ENCODE data around the gene MARCHF6. TPM values are rescaled to one million over a fixed set of nuclear protein-coding genes. Genes with fewer than 3 reads are reported as not detected.
A peak's percentile ranks its signal among the peaks of the same experiment; 100 is the strongest.

MARCHF6 gene
- total RNA-seq, 4 donors from 2014 or later = 76.5 to 121 (median 92.9) TPM

DNA sequence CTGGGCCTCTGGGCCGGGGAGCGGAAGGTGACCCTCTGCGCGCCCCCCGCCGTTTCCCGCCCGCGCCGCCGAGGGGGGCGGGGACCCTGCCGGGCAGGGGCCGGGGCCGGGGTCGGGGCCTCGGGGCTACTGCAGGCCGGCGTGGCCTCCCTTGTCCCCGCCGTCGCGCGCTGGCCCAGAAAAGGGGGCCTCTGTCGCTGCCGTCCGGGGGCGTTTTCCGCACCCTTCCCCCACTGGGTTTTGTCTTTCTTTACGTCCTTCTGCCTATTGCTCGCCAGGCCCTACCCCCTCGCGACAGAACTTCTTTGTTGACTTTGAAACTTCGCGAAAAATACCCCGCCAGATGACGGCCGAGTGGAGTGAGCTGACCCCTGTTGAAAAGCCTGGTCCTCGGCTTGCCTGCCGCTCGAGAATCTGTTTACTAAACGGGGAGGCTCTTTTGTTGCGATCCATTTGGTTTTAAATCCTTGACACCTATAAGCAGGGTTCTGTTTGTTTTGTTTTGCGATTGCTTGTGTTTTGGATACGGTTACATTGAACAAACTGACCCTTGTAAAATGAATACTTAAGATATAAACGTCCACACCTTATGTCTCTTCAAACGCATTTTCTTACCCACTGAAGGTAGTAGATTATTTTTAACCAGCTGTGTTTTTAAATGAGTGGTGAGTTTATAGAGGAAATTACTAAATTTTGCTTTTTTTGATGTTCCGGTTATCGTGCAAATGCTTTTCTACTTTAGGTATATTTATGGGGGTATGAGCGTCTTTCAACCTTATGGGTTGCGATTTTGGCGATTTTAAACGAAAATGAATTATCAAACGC lies 765 bp downstream of the MARCHF6 start:
- Histone ChIP-seq H3K36me3 (no peaks in the 10 kb centered on the region), H3K4me3 (peak overlapping the region; percentile 83 to 97 (median 93)), H3K4me1 (peaks cover 28 to 53% (median 49%) of the 10 kb centered on the region in 4 donors), H3K27me3 (no peaks in the 10 kb centered on the region), H3K9me3 (no peaks in the 10 kb centered on the region), H3K27ac (replicated peaks in 1 of 4) (peak overlapping the region; percentile 97 to 98 (median 98))
- DNase-seq (ENCODE audit: extremely low spot score) = no peak
- TF ChIP-seq POLR2AphosphoS5 (IDR thresholded peaks at IDR 0.05) (peak in 1 of 2 donors; percentile 4), EP300 (IDR thresholded peaks at IDR 0.05) (no peak)
- intact Hi-C loops (cut with DNase I) = loop anchor here (5.0 kb wide), 1 partner anchor 67 kb away; no protein-coding TSS in a partner anchor
- 2% methylated on average over 35 of the region's 54 CpGs for WGBS

DNA sequence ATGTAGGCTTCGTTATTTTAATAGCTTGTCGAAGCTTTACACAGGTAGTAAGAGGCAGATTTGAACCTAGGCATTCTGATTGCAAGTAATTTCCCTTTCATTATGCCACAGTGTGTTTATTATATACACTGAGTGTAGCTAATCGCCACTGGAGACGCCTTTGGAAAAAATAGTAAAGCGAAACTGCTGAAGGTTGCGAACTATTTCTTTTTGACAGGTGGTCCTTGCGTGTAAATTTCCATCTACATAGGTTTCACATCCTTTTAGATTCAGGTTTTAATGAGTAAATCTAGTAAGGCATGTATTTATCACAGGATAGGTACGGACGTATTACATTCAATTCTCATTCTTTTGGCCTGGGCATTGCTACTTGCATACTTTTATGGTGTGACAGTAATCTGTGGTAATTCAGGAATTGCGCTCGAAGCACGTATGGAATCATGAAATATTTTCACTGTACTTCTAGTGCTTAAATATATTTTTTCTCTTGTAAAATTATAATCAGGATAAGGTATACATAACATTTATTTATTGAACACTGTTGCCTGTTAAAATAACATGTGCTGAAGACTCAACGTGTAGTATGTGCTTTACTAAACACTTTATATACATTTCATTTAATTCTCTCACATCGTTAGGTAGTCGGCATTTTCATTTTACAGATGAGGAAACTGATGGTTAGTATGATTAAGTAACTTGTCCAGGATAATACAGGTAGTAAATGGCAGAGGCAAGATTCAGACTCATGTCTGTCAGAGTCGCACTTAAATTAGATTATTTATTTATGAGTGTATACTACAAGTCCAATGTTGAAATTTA lies 1.8 kb downstream of the MARCHF6 start:
- peak overlapping the region in 1 of 4 donors; percentile 97 for H3K27ac ChIP-seq (replicated peaks in 1 of 4)
- intact Hi-C loops (cut with DNase I) = loop anchor here (5.0 kb wide), 1 partner anchor 103 kb away; the partner anchor contains the start of gene CCT5

GRCh38 chr5:10358999-10359398 lies 5.5 kb downstream of the MARCHF6 start:
- H3K27ac ChIP-seq (replicated peaks in 1 of 4) = no peak overlapping the region
- no peaks in the 10 kb centered on the region for H3K27me3 ChIP-seq
- H3K4me3 ChIP-seq = no peak overlapping the region
- no peaks in the 10 kb centered on the region for H3K9me3 ChIP-seq
- H3K4me1 ChIP-seq = peaks cover 46 to 63% (median 55%) of the 10 kb centered on the region in 4 donors
- WGBS = 88% methylated on average over 2 of the region's 2 CpGs
- H3K36me3 ChIP-seq = no peaks in the 10 kb centered on the region
- intact Hi-C loops (cut with DNase I) = loop anchor here (5.0 kb wide), 1 partner anchor 107 kb away; the partner anchor contains the start of gene CCT5
- no peak for DNase-seq (ENCODE audit: extremely low spot score)
- no peak for TF ChIP-seq POLR2AphosphoS5 (IDR thresholded peaks at IDR 0.05)
- no peak for TF ChIP-seq POLR2A (IDR thresholded peaks at IDR 0.05; ENCODE audit: low read depth)
- TF ChIP-seq CTCF (IDR thresholded peaks at IDR 0.05) = no peak
- no peak for TF ChIP-seq EP300 (IDR thresholded peaks at IDR 0.05)

More for the DNA sequence above, 1.8 kb downstream of the MARCHF6 start:
- no peaks in the 10 kb centered on the region for H3K27me3 ChIP-seq
- 43% methylated on average over 16 of the region's 16 CpGs for WGBS
- no peak for DNase-seq (ENCODE audit: extremely low spot score)
- TF ChIP-seq CTCF (IDR thresholded peaks at IDR 0.05) (no peak), POLR2AphosphoS5 (IDR thresholded peaks at IDR 0.05) (no peak), EP300 (IDR thresholded peaks at IDR 0.05) (no peak), POLR2A (IDR thresholded peaks at IDR 0.05; ENCODE audit: low read depth) (no peak)
- H3K9me3 ChIP-seq = no peaks in the 10 kb centered on the region
- H3K36me3 ChIP-seq = no peaks in the 10 kb centered on the region
- H3K4me1 ChIP-seq = peaks cover 30 to 59% (median 53%) of the 10 kb centered on the region in 4 donors
- H3K4me3 ChIP-seq = peak overlapping the region; percentile 83 to 97 (median 93)

DNA sequence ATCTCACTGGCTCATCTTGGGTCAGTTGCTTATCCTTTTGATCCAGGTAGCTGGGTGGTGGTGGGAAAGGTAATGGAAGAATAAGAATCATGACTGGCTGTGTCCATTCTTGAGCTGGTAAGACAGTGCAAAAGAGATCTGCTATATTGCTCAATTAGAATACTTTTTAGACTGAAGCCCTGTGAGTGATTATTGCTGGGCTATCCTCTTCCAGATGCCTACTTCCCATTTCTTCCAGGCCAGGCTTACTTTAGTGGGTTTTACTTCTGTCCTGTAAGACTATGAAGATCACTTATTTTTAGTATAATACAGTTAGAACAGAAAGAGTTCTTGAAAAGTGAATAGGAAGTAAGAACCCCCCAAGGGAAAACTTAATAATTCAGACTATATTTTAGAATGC lies 7.2 kb downstream of the MARCHF6 start:
- Histone ChIP-seq H3K27me3 (no peaks in the 10 kb centered on the region), H3K4me1 (peaks cover 48 to 63% (median 54%) of the 10 kb centered on the region in 4 donors), H3K4me3 (no peak overlapping the region), H3K9me3 (no peaks in the 10 kb centered on the region), H3K27ac (replicated peaks in 1 of 4) (no peak overlapping the region), H3K36me3 (no peaks in the 10 kb centered on the region)
- no peak for DNase-seq (ENCODE audit: extremely low spot score)
- intact Hi-C loops (cut with DNase I) = no loop called here
- TF ChIP-seq EP300 (IDR thresholded peaks at IDR 0.05) (no peak), POLR2A (IDR thresholded peaks at IDR 0.05; ENCODE audit: low read depth) (no peak), POLR2AphosphoS5 (IDR thresholded peaks at IDR 0.05) (no peak), CTCF (IDR thresholded peaks at IDR 0.05) (no peak)
